ENCODE measurements around the gene CD79B. TPM values are rescaled to one million over a fixed set of nuclear protein-coding genes. Genes with fewer than 3 reads are reported as not detected.
A peak's percentile ranks its signal among the peaks of the same experiment; 100 is the strongest.

Gene CD79B
- total RNA-seq, 4 donors from 2014 or later, result 4.0 to 15.8 (median 6.0) TPM

DNA sequence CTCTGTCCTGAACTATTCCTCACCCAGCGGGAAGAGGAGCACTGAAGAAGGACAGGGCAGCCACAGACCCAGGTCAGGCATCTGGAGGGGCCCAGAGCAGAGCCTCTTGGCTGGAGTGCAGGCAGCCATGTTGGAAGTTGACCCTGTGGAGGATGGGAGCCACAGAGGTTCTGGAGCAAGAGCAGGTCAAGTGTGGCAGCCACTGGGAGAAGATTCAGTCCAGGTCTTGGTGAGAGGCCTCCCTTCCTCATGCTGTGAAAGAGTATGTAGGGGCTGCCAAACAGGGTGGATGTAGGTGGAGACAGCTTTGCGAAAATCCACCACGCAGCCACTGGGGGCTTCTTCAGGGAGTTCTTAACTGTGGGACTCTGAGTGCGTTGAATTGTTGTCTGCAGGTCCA is 590 bp upstream of the CD79B start:
- DNase-seq (ENCODE audit: low spot score), result no peak

DNA sequence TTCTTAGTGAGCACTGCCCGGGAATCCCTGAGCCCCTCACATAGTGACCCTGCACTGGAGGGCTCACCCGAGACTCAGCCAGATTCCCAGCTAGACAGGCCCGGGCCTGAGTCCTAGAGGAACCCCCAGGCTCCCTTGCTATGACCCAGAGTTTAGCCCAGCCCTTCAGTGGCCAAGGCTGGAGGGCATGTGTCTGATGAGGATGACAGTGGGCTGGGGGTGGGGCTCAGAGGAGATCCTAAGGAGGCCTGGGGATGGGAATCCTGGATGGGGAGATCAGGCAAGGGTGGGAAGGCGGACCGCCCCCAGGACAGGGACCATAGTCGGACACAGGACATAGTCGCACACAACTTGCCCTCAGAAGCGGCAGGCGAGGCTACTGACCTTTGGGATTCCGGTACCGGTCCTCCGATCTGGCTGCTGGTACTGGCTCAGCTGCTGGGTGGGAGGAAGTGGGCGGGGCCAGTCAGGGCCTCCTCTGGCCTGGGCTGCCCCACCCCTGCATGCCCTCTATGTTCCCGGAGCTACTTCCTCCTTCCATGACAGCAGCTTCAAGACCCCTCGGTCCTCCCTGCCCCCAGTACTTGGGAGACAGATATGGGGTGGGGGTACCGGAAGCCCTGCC is 1.1 kb downstream of the CD79B start:
- TF ChIP-seq, protein P1, sequence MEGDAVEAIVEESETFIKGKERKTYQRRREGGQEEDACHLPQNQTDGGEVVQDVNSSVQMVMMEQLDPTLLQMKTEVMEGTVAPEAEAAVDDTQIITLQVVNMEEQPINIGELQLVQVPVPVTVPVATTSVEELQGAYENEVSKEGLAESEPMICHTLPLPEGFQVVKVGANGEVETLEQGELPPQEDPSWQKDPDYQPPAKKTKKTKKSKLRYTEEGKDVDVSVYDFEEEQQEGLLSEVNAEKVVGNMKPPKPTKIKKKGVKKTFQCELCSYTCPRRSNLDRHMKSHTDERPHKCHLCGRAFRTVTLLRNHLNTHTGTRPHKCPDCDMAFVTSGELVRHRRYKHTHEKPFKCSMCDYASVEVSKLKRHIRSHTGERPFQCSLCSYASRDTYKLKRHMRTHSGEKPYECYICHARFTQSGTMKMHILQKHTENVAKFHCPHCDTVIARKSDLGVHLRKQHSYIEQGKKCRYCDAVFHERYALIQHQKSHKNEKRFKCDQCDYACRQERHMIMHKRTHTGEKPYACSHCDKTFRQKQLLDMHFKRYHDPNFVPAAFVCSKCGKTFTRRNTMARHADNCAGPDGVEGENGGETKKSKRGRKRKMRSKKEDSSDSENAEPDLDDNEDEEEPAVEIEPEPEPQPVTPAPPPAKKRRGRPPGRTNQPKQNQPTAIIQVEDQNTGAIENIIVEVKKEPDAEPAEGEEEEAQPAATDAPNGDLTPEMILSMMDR (IDR thresholded peaks at IDR 0.05), result no peak
- ATAC-seq (ENCODE audit: low FRiP score), result peak; percentile 42
- no peak for DNase-seq (ENCODE audit: low spot score)

More for the DNA sequence above, 590 bp upstream of the CD79B start:
- TF ChIP-seq, protein P1 (IDR thresholded peaks at IDR 0.05), result no peak
- no peak for ATAC-seq (ENCODE audit: low FRiP score)

DNA sequence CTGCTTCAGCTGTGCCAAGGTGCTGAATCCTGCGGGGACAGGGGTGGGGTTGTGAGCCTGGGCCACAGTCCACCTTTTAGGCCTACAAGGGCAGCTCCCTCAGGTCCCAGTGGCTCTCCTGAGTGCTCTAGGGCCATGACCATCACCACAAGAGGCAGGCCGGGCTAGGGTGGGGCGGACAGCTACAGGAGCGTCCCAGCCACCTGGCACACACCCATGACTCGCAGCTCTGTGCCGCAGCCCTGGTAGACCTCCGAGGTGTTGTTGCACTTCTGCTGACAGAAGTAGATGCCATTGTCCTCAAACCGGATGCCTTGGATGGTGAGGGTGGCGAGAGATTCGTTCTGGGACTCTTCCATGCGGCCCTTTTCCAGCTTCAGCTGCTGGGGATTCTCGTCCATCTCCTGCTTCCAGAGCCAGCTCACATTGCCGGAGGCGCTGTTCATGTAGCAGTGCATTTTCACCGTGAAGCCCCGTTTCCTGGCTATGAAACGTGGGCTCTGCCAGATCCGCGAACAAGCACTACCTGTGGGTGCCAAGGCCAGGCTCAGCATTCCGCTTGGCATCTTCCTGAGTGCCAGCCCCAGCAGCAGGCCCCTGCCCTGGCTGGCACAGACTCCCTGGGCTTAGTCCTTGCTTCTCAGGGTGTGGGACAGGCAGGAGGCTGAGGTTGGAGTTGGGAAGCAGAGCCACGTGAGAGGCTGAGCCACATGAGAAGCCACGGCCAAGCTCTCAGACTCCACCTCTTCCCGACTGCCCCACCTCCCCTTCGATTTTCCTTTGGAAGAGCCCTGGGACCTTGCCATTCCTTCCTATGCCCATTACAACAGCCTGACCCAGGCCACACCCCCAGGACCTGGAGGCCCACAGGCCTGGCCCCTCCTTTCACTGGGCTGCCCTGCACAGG is 2.0 kb downstream of the CD79B start:
- ATAC-seq (ENCODE audit: low FRiP score), result no peak
- no peak for DNase-seq (ENCODE audit: low spot score)
- TF ChIP-seq, protein P1 (IDR thresholded peaks at IDR 0.05), result no peak

DNA sequence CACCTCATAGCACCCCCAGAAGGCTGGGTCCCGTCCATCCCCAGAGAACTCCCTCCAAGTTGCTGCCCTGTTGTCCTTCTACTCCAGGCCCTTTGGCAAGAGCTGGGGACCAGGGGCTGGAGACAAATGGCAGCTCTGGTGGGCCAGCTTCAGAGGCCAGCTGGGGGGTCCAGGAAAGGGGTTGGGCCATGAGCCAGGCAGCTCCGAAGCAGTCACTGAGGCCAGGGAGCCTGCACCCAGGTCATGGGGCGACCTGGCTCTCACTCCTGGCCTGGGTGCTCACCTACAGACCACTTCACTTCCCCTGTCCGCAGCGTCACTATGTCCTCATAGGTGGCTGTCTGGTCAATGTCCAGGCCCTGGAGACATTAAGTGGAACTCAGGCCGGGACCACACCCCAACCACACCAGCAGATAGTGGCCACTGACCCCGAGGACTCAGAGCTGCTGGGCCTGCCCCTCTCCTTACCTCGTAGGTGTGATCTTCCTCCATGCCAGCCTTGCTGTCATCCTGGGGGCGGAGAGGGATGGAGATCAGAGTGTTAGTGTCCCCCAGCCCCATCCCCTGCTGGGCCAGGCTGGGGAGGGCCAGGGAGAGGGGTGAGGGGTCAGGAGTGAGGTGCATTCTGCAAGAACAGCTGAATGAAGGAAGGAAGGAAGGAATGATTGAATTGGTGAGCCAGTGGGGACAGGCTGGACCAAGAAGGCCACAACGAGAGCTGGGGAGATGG is 3.0 kb downstream of the CD79B start:
- ATAC-seq (ENCODE audit: low FRiP score), result no peak
- DNase-seq (ENCODE audit: low spot score), result no peak
- TF ChIP-seq, protein P1 (IDR thresholded peaks at IDR 0.05), result no peak

DNA sequence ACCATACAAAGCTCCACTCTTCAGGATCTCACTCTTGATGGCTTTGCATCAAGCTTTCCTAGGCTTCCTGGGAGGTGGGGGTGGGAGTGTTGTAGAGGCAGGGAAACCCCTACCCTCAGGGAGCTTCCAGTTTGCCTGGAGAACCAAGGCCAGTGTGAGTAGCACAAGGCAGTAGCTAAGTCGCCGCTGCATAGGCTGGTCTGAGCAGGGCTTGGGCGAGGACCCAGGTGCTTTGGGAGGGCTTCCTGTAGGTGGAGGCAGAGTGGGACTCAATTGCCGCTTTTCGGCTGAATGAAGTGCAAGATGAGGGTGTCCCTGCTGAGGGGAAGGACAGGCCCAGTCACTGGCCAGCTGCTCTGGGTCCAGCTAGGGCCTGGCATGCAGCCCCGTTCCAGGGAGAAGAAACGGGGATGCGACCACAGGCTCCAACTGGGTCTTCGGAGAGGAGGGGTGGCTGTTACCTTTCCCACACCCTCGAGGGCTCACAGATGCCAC is 3.9 kb downstream of the CD79B start:
- no peak for DNase-seq (ENCODE audit: low spot score)
- TF ChIP-seq, protein P1 (IDR thresholded peaks at IDR 0.05), result no peak
- ATAC-seq (ENCODE audit: low FRiP score), result no peak

DNA sequence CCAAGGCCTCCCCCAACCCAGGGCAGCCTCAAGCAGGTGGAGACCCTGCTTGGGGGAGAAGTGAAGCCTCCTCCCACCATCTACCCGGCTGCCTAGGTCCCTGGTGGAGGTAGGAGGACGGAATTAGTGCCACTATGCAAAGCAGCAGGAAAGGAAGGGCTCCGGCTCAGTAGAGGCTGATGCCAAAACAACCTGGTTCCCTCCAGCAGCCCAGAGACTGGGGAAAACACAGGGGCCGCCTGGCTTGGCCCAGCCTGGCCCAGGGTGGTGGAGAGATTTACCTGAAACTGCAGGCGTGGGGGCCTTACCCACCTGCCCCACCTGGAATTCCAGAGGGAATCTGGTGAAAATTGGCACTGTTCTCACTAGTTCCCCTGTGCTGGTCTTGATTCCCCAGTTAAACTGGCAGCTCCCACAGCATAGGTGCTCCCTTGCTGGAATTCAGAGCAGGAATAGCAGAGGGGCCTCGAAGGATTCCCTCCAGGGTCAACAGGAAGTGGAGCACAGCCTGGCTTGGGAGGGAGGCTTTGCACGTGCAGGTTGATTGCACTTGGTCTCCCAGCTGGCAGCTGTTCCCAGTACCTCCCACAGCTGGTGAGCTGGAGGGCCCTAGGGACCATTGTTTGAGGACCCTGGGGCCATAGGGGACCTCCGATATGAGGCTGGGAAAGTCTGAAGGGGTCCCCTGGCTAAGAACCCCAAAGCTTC is 4.5 kb downstream of the CD79B start:
- ATAC-seq (ENCODE audit: low FRiP score) (no peak), DNase-seq (ENCODE audit: low spot score) (no peak)
- TF ChIP-seq, protein P1 (IDR thresholded peaks at IDR 0.05), result no peak
